SK-N-DZ (cell line): ENCODE data around the gene TRIM17.

ENCODE experiments used
- DNase-seq: peaks from one replicate; pipeline ENCODE4 v3.0.0-alpha.2; 2015; ENCODE audit warnings: low spot score

The TRIM17 gene

GRCh38 chr1:228402641-228403025, 14.0 kb downstream of the TRIM17 start:
- DNase-seq = no peak

DNA sequence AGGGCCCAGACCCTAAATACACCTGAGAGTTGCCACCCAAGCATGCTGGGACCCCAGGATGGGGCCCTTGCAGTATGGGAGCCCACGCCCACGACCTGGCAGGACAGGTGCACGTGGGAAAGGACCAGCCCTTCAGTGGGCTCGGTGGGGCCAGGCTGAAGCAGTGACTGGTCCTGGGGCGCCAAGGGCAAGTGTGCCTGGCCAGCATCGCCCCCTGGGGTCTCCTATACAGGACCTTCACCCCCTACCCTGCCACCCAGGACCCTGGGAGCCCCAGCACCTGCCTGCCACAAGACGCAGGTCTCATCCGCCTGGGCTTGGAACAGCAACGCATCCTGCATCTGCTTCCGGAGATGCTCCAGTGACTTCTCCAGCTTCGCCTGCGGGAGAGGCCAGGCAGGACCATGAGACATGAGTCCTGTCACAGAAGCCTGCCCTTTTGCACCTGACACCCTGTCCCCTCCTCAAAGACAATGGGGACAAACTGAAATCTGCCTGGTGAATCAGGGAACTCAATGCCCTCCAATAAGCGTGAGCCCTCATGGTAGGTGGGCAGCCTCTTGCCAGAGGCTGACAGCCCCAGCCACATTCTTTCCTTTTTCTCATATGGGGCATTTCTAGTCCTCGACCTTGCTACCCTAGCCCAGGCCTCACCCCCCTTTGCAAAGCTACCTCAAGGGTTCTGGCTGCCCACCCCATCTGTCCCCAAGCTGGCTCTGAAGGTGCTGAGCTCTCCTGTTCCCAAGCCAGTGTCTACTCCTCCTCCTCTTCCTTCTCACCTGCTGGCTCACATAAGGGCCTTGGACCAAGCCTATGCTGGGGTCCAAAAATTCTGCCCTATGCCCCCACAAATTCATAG, 14.7 kb downstream of the TRIM17 start:
- no peak for DNase-seq

- no peak for DNase-seq
These were observed 15.8 kb downstream of the TRIM17 start for GRCh38 chr1:228400692-228401454.

GRCh38 chr1:228400237-228400651, 16.4 kb downstream of the TRIM17 start:
- DNase-seq = no peak

- DNase-seq = no peak
These were observed 17.0 kb downstream of the TRIM17 start for GRCh38 chr1:228399531-228400236.

- DNase-seq = no peak
These were observed 17.8 kb downstream of the TRIM17 start for GRCh38 chr1:228398741-228399461.

DNA sequence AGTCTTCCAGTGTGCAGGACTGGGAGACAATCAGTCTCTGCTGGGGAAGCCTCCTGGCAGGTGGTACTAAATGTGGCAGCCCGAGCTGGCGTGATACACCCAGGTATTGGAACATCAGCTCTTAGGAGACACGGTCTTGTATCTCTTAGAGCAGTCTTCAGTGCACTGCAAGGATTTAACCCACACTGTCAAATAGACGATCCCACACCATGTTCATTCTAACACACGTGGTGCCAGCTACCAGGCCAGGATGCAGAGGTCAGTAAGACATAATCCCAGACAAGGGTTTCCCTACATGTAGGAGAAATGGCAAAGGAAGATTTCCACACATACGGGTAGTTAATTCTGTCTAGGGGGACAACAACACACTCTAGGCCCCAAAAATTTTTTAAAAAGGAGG, 18.7 kb downstream of the TRIM17 start:
- no peak for DNase-seq

DNA sequence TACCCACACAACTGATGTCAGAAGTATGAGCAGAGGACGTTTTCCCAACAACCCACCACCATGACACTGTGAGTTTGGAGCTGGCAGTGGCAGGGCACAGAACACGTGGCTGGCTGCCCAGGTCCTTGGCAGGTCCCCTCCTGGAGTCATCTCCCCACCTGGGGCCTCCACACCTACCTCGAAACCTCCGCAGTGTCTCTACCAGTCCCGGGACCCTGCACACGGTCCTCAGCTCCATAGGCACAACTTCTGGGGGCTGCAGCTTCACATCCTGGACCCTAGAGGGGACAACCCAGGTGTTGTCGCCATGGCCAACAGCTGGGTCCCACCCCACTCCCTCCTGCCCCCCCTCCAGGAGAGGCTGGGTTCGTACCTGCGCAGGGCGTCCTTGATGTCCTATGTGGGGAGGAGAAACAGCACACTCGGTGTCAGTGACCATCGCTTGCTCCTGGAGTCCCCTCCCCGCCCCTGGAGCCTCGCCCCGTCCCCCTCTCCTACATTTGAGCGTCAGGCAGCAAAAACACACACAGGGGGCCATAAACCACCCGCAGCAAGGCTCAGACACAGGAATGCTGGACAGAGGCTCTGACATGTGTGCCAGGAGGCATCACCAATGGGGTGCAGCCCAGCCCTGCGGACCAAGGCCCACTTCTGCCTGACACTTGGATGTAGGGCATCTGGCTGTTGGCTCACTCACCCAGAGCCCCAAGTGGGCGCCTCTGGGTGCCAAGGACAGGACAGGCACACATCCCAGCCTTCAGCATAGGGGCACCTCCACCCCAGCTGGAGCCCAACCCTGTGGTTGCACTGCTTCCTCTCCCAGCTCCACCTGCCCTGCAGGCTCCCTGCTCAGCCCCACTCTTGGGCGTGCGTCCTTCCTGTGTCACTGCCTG, 19.6 kb downstream of the TRIM17 start:
- DNase-seq = no peak

DNA sequence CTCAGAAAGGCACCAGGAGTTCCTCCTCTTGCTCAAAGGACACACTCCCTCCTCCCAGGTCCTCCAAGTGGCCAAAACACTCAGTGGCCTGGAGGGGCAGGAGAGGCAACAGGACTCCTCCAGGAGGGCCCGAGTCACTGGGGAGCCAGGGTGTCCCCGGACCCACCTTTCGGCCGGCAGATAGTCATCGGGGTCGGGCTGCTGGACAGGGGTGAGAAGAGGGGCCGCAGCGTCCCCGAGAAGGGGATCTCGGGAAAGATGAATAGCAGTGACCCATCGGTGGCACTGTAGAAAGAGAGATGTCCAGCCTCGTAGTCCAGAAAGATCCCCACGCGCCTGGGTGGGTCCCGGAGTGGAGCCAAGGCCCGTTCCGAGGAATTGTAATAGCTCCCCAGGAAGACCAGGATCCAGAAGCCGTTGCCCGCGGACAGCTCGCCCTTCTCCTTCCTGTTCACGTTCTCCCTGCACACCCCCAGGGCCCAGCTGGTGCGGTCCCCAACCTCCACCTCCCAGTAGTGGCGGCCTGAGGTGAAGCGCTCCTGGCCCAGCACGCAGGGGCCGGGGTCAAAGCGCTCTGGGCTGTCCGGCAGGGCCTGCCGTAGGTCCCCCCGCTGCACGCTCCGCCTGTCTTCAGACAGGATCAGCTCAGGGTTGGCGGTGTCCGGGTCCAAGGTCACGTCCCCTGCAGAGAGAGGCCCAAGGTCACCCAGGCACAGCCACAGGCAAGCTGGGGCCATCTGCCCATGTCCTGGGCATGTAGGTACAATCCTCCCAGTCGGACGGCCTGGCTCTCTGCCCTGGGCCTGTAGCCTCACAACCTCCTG, 21.9 kb downstream of the TRIM17 start:
- no peak for DNase-seq

DNA sequence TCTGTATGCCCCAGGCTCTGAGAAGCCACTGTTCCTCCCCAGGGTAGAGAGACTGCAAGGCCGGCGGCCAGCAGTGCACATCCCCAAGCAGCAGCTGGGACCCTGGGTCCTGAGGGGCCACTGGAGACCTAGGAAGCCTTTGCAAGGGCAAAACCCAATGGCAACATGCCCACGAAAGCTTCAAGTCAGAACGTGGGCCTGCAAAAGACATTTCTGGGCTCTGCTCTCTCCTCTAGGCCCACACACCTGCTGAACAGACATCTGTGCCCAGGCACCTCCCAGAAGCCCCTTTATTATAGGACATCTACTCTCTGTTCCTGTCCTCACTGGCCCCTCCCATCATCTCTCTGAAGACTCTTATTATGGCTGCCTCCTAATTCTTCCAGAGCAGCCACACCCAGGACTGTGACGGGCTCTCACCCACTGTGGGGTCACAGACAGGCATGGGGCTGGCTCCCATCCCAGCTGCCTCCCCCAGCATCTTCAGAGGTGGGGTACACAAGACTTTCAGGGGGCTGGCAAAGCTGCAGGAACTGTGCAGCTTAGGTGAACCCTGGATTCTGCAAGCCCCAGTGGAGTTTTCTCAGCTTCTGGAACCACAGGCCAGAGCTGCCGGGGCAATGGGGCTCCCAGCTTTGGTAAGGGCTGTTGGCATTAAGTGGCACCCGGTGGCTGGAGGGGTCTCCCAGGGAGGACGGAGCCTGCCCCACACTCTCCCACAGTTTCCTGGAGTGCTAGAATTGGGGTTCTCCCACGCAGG, 22.7 kb downstream of the TRIM17 start:
- DNase-seq = no peak

DNA sequence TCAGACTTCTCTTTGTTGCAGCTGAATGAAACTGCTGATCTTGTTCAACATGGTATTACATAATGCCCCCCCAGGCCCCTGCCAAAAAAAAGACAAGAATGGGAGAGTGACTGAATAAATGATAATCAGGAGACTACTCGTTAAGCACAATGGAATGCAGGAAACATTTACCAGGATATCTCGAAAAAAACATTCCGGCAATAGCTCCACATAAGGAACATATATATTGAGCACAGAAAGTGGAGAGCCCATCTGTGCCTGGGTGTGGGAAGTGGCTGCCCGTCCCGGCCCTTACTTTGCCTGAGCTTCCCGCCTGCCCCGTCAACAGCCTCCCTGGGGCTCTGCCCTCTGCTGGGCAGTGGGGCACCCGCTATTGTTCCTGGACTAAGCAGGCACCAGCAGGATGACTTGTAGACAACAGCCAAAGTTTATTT, 23.4 kb downstream of the TRIM17 start:
- no peak for DNase-seq

GRCh38 chr1:228392111-228392936, 24.3 kb downstream of the TRIM17 start:
- no peak for DNase-seq

- DNase-seq = no peak
These were observed 25.1 kb downstream of the TRIM17 start for GRCh38 chr1:228391411-228392020.

- no peak for DNase-seq
These were observed 26.0 kb downstream of the TRIM17 start for GRCh38 chr1:228390649-228391048.

DNA sequence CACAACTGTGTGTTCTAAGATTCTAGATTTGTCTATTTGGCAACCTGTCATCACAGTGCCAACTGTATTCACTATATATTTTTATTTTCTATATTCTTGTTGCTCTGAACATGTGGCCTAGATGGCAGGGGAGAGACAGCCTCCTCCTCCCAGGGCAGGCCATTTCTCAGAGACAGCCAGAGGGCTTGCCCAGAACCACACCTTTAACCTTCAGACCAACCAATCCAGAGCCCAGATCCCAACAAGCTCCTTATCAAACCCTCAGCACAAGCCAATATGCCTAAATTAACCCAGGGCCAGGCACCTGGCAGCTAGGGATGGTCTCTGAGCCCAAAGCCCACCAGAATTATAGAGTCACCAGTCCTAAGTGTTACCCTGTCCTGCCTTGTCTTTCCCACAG, 29.3 kb downstream of the TRIM17 start:
- no peak for DNase-seq

- DNase-seq = no peak
These were observed 31.4 kb downstream of the TRIM17 start for GRCh38 chr1:228385232-228385631.

GRCh38 chr1:228383773-228384172, 32.9 kb downstream of the TRIM17 start:
- no peak for DNase-seq
